ENCODE results near the gene VPS16.

DNA sequence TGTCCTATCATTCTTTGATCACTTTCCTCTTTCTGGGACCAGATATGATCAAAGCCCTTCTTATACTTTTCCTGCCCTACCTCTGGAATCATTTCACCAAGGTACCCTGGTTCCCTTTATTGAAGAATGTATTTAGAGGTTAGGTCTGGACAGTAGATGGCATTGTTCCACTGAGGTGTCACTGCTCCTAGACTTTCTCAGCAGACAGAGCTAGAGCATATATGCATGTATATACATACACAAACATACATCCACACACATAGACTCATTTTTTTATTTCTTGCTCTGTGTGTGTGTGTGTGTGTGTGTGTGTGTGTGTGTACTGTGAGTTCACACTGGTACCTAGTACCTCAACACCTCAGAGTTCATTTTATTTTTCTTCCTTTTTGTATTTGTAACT, 73.6 kb downstream of the VPS16 start:
- TF ChIP-seq, protein P1, sequence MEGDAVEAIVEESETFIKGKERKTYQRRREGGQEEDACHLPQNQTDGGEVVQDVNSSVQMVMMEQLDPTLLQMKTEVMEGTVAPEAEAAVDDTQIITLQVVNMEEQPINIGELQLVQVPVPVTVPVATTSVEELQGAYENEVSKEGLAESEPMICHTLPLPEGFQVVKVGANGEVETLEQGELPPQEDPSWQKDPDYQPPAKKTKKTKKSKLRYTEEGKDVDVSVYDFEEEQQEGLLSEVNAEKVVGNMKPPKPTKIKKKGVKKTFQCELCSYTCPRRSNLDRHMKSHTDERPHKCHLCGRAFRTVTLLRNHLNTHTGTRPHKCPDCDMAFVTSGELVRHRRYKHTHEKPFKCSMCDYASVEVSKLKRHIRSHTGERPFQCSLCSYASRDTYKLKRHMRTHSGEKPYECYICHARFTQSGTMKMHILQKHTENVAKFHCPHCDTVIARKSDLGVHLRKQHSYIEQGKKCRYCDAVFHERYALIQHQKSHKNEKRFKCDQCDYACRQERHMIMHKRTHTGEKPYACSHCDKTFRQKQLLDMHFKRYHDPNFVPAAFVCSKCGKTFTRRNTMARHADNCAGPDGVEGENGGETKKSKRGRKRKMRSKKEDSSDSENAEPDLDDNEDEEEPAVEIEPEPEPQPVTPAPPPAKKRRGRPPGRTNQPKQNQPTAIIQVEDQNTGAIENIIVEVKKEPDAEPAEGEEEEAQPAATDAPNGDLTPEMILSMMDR (IDR thresholded peaks at IDR 0.05), result no peak
- TF ChIP-seq EP300 (IDR thresholded peaks at IDR 0.05), result no peak
- no peak for TF ChIP-seq POLR2AphosphoS5 (IDR thresholded peaks at IDR 0.05)

Measured in stomach (tissue), 4 donors.